Measurements from ENCODE around the gene MYH6.
"Not testable (repeated sequence)": the region's sequence is repeated elsewhere in the genome, so short reads cannot be mapped to it uniquely, and the experiment has no call there.

The MYH6 gene

DNA sequence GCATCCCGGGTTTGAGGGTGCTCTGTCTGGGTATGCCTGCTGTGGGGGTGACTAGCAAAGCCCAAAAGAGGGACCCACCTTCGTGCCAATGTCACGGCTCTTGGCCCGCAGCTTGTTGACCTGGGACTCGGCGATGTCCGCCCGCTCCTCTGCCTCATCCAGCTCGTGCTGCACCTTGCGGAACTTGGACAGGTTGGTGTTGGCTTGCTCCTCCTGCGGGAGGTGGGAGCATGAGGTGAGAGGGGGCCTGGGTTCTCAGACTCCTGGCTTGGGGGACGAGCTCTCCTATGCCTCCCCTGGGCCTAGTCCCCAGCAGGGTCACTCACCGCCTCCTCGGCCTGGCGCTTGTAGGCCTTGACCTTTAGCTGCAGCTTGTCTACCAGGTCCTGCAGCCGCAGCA, 5.6 kb upstream of the MYH6 start:
- no peak for FAIRE-seq

DNA sequence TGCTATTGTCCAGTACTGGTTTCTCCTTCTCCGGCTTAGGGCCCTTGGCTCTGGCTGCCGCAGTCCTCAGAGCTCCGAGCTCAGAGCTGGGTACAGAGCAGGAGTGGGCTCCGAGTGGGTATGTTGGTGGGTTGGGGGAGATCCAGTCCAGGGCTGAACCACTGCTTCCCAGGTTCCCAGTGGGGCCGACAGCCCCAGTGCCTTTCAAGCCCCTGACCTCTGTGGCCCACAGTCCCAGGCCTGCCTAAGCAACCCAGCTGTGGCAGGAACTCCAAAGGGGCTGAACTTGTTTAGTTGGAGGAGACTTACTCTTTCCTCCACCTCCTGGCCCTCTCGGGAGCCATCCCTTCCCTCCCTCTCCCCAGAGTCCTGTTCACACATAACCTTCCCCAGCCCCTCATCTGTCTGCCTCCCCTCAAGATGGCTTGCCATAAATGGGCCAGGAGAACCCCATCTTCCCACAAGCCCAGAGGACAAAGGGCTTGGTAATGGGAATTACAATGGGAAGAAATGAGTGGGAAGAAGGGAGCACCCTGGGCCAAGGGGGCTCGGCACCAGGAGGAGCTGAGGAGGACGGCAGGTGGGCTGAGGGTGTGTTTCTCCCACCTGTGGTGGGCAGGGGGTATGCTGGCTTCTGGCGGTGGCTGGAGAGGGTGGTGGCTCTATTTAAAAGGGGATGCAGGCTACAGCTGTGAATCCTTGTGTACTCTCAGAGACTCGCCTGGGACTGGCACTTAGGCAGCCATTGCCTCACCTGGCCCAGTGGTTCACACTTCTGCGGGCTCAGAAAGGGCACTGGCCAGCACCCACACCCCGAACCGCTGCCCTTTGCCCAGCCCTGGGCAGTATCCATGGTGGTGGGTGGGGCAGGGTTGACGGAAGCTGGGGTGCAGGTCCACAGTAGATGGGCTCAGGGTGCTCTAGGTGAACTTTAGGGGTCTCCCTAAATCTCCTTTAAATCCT, 3.8 kb upstream of the MYH6 start:
- FAIRE-seq: no peak

DNA sequence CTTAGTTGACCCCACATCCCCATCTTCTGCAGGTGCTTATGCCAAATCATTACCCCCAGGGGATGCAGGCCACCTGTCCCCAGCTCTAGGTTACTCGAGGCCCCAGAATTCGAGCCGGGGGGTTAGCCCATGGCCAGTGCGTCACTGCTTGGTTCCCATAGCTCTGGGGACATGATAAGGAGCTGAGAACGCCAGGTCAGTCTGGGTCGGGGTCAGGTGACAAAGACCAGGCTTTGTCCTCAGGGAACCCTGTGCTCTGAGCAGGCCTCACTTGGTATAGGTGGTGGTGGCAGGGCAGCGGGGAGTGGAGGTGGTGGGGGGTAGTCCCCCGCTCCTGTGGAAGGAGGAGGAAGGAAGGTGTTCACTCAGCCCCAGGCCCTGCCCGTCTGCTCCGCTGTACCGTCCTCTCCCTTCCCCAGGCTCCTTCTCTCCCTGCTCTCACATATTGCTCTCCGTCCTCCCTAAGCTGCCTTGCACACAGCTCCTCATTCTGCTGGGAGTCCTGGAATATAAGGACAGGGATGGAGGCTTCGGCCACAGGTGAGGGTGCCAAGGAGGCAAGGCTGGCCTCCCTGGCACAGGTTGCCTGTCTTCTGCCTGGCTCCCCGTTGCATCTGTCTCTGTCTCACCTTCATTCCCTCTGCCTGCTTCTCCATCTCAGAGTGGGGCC, 2.0 kb upstream of the MYH6 start:
- FAIRE-seq: no peak

DNA sequence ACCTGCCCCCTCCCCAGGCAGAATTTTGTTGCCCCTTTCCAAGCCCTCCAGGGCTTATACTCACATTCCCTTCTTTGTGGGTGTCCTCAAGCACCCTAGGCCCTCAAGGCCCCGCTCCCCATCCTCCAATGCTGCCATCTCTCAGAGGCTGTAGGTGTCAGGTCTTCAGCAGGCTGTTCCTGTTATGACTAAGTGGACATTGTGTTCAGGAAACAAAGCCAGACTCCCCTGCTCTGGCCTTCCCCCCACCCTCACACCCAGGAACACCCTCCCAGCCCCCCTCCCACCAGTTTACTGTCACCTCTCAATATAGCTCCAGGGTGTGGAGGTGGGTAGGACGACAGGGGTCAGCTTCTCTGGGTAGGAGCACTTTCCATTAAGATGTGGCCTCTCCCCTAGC, 1.4 kb upstream of the MYH6 start:
- FAIRE-seq: no peak

DNA sequence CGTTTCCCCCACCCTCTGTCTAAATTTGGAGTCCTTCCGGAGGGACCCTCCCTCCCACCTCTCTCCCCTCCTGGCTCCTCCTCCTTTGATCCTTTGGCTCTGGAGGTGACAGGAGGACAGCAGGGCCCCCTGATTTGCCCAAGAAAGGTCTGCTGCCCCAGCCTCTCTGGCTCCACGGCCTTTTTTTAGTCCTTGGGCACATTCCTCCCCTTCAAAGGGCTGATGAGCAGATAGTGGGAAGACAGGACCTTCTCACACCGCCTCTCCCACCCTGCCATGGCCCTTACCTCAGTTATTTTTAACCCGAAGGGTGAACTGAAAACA, 196 bp upstream of the MYH6 start:
- no peak for FAIRE-seq

DNA sequence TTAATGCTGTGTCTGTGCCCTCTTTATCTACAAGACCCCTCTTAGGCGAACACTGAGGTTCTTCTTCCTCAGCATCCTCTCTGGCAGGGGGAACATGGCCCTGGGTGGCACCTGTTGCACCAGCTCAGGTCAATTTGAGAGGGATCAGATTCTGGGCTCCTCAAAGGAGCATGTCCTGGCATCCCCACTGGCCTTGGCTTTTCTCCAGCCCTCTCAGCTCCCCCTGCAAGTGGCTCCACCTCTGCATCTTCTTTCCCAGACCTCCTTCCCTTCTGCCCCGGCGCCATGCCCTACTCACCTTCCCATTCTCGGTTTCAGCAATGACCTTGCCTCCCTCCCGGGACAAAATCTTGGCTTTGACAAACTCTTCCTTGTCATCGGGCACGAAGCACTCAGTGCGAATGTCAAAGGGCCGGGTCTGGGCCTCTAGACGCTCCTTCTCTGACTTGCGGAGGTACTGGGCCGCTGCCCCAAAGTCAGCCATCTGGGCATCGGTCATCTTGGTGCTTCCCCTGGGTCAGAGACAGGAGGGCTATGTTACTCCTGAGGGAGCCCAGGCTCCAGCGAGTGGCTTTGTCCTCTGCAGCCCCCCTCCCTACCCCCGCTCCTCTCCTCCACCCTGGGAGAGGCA, 1.2 kb downstream of the MYH6 start:
- no peak for FAIRE-seq

DNA sequence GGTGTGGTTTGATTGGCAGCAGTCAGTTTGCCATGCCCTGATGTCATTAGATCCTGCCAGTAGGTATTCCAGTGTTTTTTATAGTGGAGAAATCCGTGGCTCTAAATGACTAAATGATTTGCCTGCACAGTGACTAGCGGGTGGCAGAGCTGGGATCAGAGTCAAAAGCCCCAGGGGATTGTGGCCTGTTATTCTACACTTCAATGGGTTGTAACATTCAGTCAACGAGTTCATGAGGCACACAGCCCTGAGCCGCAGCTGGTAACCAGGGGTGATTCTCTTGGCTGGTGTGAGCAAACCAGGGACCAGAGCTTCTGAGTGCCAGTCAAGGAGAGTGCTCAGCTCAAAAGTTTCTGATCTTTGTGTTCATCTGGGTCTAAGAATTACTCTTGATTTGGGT, 1.8 kb downstream of the MYH6 start:
- FAIRE-seq: no peak

DNA sequence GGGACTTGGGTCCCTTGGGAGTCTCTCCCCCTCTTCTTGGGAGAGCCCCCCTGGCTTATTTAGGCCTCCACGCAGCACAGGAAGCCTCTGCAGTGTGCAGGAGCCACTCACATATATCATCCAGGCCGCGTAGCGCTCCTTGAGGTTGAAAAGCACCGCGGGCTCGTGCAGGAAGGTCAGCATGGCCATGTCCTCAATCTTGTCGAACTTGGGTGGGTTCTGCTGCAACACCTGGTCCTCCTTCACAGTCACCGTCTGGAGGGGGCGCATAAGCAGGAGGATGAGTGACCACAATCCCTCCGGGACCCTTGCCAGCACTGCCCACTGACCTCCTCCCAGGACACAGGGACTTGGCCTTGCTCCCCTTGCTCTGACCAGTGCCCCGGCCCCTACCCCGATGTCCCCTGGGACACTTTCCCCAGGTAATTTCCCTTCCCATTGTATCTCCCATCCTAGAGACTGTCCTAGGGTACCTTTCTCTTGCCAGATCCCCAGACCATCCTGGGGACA, 2.5 kb downstream of the MYH6 start:
- no peak for FAIRE-seq

DNA sequence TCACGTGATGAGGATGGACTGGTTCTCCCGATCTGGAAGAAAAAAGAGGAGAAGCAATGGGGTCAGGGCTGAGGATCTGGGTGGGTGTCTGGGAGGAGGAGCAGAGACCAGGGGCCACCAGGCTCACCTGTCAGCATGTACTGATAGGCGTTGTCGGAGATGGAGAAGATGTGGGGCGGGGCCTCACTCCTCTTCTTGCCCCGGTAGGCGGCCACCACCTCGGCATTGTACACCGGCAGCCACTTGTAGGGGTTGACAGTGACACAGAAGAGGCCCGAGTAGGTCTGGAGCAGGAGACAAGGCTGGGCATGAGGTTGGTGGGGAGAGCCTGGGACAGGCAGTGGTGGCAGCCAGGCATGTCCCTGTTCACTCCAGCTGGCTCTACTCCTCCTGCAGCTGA, 3.0 kb downstream of the MYH6 start:
- no peak for FAIRE-seq

DNA sequence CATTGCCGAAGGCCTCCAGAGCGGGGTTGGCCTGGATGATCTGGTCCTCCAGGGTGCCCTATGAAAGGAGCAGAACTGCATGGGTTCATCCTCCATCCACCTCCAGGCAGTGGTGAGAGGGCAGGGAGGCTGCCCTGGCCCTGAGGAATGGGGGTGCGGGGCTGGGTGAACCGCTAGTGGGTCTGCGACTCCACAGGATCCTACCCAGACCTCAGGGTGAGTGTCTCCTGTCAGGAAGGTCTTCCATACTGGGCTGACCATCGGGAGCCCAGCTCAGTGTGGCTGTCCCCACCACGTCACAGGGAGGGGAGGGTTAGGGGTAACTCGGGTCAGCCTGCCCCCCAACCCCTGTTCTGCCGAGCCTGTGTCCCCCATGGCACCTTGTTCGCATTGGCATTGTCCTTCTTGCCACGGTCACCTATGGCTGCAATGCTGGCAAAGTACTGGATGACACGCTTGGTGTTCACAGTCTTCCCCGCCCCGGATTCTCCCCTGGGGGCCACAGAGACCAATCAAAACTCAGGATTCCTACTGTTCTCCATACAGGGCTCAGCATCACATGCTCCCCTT, 3.7 kb downstream of the MYH6 start:
- FAIRE-seq: no peak

DNA sequence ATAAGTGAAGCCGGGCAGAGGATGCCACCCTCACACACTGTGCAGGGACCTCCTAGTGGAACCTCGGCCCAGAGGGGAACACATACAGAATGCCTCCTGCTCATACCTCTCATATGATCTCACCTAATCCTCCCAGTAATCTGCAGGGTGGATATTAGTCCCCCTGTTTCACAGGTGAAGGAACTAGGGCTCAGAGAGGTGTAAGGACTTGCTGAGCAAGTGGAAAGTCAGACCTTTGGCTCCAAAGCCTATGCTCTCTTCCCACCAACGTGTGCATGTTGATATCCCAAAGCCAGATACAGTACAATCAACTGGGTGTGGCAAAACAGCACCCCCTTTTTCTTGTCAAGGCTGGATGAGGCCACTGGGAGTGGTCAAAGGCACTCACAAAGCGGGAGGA, 4.2 kb downstream of the MYH6 start:
- no peak for FAIRE-seq

DNA sequence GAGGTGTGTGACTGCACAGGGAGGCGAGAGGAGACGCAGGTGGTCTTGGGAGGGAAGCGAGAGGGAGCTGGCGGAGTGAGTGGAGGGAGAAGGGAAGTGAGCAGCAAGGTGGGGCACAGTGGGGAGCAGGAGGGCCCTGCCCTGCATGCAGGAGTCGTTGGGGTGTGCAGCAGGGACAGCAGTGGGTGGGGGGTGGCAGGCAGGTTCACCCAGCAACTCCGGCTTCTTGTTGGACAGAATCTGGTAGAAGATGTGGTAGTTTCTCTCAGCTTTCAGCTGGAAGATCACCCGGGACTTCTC, 5.0 kb downstream of the MYH6 start:
- no peak for FAIRE-seq

DNA sequence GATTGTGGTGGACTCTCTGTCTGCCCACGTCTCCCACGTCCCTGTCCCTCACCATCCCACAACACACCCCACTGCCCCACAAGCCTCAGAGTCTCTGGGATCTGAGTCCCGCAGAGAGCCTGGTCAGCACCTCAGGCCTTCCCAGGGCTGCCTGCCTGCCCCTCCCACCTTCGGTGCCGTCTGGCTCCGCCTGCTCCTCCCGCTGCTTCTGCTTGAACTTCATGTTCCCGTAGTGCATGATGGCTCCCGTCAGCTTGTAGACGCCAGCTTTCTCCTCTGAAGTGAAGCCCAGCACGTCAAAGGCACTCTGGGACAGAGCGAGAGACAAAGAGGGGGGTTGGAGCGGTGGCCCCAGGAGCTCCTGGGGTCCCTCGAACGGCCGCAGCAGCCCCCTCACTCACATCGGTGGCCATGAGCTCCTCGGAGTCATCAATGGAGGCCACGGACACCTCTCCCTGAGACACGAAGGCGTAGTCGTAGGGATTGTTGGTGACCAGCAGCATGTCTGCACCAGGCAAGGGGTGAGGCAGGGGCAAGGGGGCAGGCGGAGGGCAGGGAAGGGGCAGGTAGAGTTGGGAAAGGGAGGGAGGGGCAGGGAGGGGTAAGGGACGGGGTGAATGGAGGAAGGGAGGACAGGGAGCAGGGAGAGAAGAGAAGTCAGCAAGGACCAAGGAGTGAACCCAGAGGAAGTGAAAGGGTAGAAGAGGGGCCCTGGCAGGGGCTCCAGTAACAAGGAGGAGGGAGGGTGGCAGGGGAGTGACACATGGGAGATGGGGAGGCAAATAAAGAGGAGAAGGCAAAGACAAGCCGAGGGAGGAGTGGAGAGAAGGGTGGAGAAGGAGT, 5.6 kb downstream of the MYH6 start:
- no peak for FAIRE-seq

DNA sequence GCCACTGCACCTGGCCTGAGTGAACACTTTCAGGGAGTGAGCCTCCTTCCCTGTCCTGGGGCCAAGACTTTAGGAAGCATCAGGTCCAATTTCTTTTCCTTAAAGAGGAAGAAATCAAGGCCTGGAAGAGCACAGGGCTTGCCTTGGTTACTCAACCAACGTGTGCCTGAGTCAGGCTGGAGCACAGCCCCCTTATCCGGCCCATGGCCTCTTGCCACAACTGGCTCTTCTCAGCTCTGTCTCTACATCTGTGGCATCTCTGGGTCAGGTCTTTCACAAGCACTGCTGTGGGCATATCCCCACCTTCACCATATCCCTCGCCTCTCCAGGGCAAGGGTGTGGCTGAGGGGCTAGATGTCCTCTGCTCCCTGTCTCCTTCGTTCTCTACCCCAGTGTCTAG, 6.8 kb downstream of the MYH6 start:
- FAIRE-seq: no peak

DNA sequence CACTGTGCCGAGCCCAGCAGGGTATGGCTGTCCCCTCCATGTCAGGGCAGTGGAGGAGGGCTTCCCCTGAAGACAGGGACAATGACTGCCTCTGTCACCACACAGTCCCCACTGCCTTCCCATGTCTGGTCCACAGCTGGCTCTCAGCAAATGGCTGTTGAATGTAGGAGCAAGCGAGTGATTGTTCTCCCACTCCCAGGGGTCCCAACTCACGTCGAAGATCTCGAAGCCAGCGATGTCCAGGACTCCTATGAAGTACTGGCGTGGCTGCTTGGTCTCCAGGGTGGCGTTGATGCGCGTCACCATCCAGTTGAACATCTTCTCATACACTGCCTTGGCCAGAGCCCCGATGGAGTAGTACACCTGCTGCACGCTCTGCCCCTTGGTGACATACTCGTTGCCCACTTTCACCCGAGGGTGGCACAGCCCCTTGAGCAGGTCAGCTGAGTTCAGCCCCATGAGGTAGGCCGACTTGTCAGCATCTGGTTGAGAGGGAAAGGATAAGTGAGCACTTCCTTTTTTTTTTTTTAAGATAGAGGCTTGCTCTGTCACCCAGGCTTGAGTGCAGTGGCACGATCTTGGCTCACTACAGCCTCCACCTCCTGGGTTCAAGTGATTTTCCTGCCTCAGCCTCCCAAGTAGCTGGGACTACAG, 7.5 kb downstream of the MYH6 start:
- FAIRE-seq: not testable (repeated sequence)

DNA sequence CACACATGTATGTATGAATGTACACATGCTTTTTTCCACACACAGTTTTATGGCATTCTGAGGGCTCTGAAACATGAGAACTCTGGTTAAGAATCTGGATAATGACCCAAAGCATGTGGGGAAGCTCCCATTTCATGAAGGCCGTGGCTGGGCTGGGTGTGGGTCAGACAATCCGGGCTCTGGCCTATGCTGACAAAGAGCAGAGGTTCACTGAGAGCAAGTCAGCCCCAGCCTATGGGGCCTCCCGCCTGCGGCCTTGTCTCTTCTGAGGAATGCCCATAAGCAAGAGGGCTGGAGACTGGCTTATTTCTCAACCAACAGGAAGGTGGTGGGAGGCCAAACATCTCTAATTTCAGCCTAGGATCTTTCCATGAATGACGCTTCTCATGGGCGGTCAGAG, 8.5 kb downstream of the MYH6 start:
- no peak for FAIRE-seq

DNA sequence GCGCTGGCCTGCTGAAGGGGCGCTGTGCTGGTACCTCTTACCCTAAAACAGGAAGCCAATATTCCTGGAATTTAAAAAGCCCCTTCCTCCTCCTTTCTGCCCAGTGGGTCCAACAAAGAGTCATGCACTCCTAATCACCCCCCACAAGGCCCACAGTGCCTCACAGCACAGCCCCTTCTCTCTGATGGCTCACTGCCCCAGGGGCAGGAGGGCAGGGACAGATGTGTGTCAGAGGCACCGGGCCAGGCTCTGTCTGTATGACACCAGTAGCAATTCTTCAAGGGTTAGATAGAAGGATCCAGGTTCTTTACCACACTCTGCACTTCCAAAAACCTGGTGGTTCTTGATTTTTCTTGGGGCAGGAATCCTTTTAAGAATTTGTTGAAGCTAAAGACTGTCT, 8.9 kb downstream of the MYH6 start:
- no peak for FAIRE-seq

DNA sequence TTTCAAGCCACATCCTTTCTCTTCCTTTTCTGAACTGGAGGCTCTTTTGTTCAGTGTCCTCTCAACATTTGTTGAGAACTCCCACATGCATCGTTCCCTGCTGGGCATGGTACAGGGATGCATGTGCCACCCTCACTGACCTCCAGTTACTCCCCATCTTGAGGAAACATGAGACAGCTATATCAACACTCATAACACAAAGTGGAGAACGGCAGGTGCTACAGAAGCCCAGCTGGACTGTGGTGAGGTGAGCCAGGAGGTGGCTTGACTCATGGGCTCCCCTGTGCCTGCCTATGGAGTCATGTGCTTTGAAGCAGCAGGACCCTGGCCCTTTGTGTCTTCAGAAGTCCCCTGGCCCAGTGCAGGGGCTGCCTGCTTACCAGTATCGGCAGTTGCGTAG, 9.7 kb downstream of the MYH6 start:
- FAIRE-seq: no peak

DNA sequence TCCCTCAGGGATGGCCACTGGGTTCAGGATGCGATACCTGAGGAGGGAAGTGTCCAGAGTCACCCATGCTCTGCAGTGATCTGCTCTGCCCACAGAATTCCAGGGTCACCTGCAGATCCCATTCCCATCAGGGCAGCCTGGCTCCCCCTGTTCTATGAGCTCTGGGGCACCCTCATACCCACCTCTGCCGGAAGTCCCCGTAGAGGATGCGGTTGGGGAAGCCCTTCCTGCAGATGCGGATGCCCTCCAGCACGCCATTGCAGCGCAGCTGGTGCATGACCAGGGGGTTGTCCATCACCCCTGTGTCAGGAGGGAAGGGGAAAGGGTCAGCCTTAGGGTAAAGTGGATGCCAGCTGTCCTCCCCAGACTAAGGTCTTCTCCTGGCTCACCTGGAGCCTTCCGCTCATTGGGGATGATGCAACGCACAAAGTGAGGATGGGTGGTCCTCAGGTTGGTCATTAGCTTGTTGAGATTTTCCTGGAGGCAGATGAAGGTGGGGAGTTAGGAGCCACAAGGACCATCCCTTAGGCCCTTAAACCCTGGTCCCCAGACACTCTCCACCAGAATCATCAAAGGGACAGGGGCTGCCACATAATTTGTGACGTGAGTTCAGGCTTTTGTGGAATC, 11.2 kb downstream of the MYH6 start:
- FAIRE-seq: no peak

DNA sequence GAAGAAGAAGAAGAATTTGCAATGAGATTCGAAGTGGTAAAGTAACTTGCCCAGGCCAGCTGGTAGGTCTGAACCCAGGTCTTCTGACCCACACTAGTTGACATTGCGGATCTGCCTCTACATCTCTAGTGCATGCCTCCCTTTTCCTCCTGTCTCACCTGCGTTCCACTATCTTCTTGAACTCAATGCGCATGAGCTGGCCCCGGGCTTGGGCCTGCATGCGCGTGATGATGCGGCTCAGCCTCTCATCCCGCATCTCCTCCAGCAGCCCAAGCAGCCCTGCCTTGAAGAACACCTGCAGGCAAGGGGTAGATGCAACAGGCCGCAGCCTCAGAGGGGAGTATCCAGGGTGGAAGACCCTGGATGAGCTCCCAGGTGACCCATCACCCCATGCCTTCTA, 11.9 kb downstream of the MYH6 start:
- no peak for FAIRE-seq

DNA sequence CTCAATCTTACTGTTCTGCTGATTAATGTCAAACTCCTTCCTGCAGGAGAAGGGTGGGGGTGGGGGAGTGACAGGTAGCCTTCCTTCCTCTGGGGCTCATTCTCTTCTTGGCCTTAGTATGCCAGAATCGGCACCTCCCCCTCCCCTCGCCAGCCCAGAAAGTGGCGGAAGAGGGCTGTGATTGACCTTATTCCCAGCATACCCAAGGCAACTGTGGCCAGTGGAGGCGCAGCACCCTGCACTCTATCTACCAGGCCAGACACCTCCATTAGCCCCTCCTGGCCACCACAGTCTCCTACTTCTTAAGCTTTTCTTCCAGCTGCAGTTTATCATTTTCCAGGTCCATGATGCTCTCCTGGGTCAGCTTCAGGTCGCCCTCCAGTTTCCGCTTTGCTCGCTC, 15.5 kb downstream of the MYH6 start:
- no peak for FAIRE-seq

DNA sequence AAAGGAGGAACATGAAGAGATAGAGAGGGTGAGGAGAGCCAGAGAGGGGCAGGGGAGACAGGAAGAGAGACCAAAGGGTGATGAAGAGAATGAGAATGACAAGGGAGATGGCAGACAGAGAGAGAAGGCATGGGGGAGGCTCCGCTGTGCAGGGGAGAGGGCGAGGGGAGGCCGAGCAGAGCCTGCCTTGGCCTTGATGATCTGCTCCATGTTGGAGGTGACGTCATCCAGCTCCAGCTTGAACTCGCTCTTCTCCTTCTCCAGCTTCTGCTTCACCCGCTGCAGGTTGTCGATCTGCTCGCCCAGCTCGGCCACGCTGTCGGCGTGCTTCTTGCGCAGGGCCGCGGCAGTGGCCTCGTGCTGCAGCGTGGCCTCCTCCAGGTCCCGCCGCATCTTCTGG, 18.2 kb downstream of the MYH6 start:
- not testable (repeated sequence) for FAIRE-seq
